BE2C (cell line): ENCODE results near the gene ICA1.

Experiments used
- DNase-seq: peaks from one replicate; pipeline ENCODE4 v3.0.0-alpha.2; 2020
- H3K27me3 ChIP-seq: fragments of 250-450 bp; sonication (Bioruptor Pico); 2 replicates; pipeline ENCODE4 v1.5.1; 2020; ENCODE audit warnings: mild to moderate bottlenecking
- H3K36me3 ChIP-seq: fragments of 250-450 bp; sonication (Bioruptor Pico); 2 replicates; pipeline ENCODE4 v1.5.1; 2020; ENCODE audit warnings: mild to moderate bottlenecking
- H3K4me1 ChIP-seq: fragments of 250-450 bp; sonication (Bioruptor Pico); 2 replicates; pipeline ENCODE4 v1.5.1; 2020
- H3K4me3 ChIP-seq: 2 replicates; pipeline ENCODE4 v1.5.1; 2011; ENCODE audit warnings: low read depth, low read length
- H3K9me3 ChIP-seq: fragments of 250-450 bp; sonication (Bioruptor Pico); 2 replicates; pipeline ENCODE4 v1.5.1; 2020
- CTCF ChIP-seq: IDR thresholded peaks from 2 replicates; pipeline ENCODE4 v1.5.1; 2012; ENCODE audit warnings: mild to moderate bottlenecking, low read depth, low read length

The ICA1 gene

DNA sequence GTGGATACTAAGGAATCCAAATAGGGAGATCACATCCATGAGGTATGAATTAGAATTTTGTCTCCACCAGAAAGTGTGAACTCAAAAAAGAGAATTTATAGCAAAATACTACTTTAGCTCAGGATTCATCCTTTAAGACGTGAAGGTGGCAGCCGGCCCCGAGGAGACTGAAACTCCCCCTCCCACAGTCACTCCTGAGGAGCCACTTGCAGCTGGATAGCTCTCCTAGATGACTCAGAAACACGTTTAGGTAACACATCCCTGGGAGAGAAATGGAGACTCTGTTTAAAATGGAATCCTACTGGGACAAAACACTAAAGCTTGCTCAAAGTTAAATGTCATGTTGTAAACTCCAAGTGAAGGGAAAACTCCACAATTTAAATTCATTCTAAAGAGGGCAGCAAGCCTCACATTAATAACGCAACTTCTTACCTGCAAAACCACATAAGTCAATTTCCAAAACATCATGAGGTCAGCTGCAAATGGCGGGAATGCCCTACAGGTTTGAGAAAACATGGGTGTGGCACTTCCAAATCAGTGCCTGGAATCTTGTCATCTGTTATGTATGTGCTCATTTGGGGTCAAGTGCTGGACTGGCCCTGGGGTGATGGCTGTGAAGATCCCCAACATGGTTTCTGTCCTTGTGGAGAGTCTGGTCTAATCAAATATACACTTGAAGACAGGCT is 46.2 kb downstream of the ICA1 start:
- no peak for TF ChIP-seq CTCF
- no peak for DNase-seq

GRCh38 chr7:8214244-8214824 is 47.6 kb downstream of the ICA1 start:
- DNase-seq: no peak
- Histone ChIP-seq H3K9me3 (no peaks in the 10 kb centered on the region), H3K4me1 (peaks cover 8% of the 10 kb centered on the region), H3K36me3 (peaks cover 59% of the 10 kb centered on the region), H3K4me3 (no peak overlapping the region), H3K27me3 (no peaks in the 10 kb centered on the region)
- TF ChIP-seq CTCF: no peak

More for the DNA sequence above, 46.2 kb downstream of the ICA1 start:
- Histone ChIP-seq H3K36me3 (peaks cover 67% of the 10 kb centered on the region), H3K4me1 (peaks cover 5% of the 10 kb centered on the region), H3K9me3 (no peaks in the 10 kb centered on the region), H3K27me3 (no peaks in the 10 kb centered on the region), H3K4me3 (no peak overlapping the region)

DNA sequence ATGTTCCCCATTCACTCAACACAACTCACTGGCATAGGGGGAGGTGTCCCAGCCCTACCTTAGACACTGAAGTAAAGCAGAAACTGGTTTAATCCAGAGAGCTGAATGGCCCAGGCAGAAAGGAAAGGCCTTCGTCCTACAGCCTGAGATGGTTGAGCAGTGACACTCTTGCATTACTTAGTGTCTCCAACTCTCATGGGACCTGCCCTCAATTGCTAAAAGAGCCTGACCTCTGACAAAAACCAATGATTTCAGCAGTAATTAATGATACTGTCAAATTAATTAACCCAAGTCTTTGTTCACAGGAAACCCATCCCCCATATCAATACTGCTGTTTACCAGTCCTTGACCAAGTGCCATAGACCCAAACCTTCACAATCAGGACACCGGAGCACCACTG is 48.6 kb downstream of the ICA1 start:
- H3K27me3 ChIP-seq: no peaks in the 10 kb centered on the region
- no peak for TF ChIP-seq CTCF

DNA sequence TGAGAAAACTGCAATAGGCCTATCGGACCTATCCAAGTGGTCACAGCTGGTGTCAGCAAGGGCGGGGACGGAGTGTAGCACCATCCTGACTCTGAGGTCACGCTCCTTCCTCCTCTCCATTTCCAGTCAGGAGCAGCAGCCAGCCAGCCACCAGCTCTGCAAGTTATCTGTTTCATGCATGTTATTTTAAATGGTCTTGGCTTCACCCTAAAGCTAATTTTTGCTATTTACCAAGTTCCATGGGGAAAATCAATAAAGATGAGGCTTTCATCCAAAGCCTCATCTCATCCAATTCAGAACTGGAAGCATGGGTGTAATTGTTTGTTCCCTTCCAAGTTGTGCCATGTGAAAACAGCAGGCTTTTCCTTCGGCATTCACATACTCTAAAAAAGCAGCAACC is 49.3 kb downstream of the ICA1 start:
- Histone ChIP-seq H3K4me1 (peaks cover 8% of the 10 kb centered on the region), H3K36me3 (peaks cover 47% of the 10 kb centered on the region), H3K27me3 (no peaks in the 10 kb centered on the region), H3K4me3 (no peak overlapping the region), H3K9me3 (no peaks in the 10 kb centered on the region)
- TF ChIP-seq CTCF: no peak
- no peak for DNase-seq

More for the DNA sequence above, 48.6 kb downstream of the ICA1 start:
- no peak for DNase-seq
- Histone ChIP-seq H3K9me3 (no peaks in the 10 kb centered on the region), H3K4me1 (peaks cover 8% of the 10 kb centered on the region), H3K36me3 (peaks cover 54% of the 10 kb centered on the region), H3K4me3 (no peak overlapping the region)

DNA sequence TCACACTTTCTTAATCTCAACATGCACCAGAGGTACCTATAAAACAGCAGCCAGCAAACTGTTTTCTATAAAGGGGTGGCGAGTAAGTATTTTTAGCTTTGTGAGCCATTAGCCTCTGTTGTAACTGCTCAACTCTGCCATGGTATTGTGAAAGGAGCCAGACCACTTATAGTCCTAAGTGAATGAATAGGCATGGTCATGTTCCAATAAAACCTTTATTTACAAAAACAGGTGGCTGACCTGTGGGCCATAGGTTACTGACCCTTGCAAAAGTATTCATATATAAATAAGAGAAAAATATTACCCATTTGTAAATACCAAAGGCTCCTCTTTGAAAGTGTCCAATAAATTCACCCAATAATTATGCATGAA is 50.3 kb downstream of the ICA1 start:
- Histone ChIP-seq H3K36me3 (peaks cover 46% of the 10 kb centered on the region), H3K27me3 (no peaks in the 10 kb centered on the region), H3K4me3 (no peak overlapping the region), H3K4me1 (peaks cover 8% of the 10 kb centered on the region), H3K9me3 (no peaks in the 10 kb centered on the region)
- DNase-seq: no peak
- no peak for TF ChIP-seq CTCF
